ENCODE results near the gene DOCK8. TPM values are rescaled to one million over a fixed set of nuclear protein-coding genes. Genes with fewer than 3 reads are reported as not detected.

The DOCK8 gene
- total RNA-seq, 1 donor: 0.18 TPM

DNA sequence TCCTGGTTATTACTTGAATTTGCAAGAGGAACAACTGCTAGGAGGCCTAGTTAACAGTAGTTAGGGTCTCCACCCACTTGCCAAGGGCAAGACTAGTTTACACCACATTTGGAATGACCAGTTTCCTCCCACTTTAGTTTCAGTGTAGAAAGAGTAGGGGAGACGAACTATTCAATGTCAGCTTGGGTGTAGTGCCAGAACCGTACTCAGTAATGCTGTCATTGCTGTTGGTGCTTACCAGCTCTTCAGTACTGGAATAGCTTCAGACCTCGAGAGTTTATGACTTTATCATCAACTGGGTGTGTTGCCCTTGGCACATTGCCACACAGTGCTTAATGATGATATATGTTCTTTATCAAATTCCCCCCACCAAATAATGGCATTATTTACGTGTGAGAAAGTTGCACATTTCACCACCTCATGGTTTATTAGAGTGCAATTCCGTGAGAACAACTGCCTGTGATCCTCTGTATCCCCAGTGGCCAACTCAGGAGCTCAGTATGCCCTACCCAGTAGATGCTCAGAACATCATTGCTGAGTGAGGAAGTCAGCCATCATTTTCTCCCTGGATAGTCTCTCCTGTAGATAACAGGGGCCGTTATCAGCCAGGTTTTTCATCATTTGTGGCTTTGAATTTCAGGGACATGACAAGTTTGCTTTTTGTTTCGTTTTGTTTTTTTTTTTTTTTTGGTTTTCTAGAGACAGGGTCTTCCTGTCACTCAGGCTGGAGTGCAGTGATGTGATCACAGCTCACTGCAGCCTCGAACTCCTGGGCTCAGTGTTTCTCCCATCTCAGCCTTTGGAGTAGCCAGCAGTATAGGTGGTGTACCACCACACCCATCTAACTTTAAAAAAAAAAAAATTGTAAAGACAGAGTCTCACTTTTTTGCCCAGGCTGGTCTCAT, 67.3 kb downstream of the DOCK8 start:
- DNase-seq (ENCODE audit: low read depth): no peak
- TF ChIP-seq, protein P1, sequence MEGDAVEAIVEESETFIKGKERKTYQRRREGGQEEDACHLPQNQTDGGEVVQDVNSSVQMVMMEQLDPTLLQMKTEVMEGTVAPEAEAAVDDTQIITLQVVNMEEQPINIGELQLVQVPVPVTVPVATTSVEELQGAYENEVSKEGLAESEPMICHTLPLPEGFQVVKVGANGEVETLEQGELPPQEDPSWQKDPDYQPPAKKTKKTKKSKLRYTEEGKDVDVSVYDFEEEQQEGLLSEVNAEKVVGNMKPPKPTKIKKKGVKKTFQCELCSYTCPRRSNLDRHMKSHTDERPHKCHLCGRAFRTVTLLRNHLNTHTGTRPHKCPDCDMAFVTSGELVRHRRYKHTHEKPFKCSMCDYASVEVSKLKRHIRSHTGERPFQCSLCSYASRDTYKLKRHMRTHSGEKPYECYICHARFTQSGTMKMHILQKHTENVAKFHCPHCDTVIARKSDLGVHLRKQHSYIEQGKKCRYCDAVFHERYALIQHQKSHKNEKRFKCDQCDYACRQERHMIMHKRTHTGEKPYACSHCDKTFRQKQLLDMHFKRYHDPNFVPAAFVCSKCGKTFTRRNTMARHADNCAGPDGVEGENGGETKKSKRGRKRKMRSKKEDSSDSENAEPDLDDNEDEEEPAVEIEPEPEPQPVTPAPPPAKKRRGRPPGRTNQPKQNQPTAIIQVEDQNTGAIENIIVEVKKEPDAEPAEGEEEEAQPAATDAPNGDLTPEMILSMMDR (IDR thresholded peaks at IDR 0.05; ENCODE audit: insufficient read depth, low read length): no peak

DNA sequence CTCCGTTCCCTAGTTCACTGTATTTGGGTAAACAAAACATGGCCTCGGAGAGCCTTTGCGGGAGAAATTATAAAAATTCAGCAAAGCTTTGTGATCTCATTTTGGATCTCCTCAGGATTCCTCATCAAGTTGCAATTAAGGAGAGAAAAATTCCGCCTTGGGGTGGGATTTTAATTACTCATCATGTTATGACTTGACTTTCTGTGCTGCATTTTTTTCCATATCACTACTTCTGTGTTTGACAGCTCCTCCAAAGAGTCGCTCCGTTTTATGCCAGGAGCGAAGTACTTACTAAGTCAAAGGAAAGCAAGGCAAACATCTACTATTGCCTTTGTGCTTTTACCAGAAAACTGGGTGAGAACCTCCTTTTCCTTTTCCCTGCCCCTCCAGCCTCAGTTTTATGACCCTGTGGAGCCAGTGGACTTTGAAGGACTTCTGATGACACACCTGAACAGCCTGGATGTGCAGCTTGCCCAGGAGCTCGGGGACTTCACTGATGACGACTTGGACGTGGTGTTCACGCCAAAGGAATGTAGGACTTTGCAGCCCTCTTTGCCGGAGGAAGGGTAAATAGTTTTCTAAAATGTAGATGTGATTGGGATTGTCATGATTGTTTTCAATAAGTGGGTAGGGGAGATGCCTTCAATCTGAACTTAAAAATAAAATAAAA, 71.5 kb downstream of the DOCK8 start:
- TF ChIP-seq, protein P1 (IDR thresholded peaks at IDR 0.05; ENCODE audit: insufficient read depth, low read length): no peak
- H3K4me3 ChIP-seq (ENCODE audit: low read depth, low read length): no peak overlapping the region
- DNase-seq (ENCODE audit: low read depth): no peak

More for the DNA sequence above, 67.3 kb downstream of the DOCK8 start:
- H3K4me3 ChIP-seq (ENCODE audit: low read depth, low read length): no peak overlapping the region

DNA sequence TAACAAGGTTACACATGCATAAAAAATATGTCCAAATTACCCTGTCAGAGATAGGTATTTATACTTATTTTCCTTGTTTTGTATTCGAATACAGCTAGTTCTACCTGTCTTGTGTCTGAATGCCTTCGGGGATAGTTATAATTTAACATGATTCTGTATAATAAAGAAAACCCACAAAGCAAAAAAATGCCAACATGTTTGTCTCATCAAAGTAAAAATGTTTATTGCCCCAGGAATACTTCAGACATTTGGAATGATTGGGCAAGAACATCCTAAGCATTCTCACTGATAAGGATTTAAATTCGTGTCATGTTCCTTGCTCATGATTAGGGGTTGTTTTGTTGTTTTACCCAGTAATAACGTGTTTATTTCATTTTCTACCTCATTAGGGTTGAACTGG, 74.5 kb downstream of the DOCK8 start:
- DNase-seq (ENCODE audit: low read depth): no peak
- H3K4me3 ChIP-seq (ENCODE audit: low read depth, low read length): no peak overlapping the region
- TF ChIP-seq, protein P1 (IDR thresholded peaks at IDR 0.05; ENCODE audit: insufficient read depth, low read length): no peak

DNA sequence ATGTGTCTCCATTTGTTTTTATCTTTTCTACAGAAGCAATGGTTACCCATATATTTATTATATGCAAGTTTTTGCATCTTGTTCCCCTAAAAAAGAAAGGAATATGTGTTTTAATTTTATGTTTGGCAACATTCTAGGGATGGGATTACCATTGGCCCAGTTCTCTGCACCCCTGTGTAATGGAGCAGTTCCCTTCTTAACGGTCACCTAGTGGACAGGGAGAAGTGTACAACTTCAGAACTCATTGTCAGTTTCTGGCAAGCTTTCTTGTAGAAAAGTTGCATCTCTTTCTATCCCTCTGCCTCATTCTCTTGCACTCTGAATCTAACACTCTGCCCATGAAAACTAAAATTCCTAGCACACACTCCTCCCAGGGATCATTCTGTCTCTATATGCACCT, 78.2 kb downstream of the DOCK8 start:
- H3K4me3 ChIP-seq (ENCODE audit: low read depth, low read length): no peak overlapping the region
- no peak for DNase-seq (ENCODE audit: low read depth)
- TF ChIP-seq, protein P1 (IDR thresholded peaks at IDR 0.05; ENCODE audit: insufficient read depth, low read length): no peak

DNA sequence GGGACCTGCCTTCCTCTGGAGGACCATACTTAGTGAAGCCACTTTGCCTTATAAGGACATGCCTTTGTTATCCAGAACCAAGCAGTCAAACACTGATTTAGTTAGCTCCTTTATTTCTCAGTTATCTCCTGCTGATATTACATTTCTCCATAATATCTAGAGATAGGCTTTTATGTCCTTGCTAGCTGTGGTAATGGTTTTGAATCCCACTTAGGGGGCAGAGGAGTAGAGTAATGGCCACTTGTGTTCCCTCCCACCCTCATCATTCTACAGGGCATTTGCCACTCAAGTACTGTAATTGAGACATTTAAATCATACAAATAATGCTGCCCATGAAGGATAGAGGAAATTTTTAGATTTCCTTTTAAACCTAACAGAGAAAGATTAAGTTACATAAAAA, 80.9 kb downstream of the DOCK8 start:
- no peak overlapping the region for H3K4me3 ChIP-seq (ENCODE audit: low read depth, low read length)
- TF ChIP-seq, protein P1 (IDR thresholded peaks at IDR 0.05; ENCODE audit: insufficient read depth, low read length): no peak
- DNase-seq (ENCODE audit: low read depth): no peak

DNA sequence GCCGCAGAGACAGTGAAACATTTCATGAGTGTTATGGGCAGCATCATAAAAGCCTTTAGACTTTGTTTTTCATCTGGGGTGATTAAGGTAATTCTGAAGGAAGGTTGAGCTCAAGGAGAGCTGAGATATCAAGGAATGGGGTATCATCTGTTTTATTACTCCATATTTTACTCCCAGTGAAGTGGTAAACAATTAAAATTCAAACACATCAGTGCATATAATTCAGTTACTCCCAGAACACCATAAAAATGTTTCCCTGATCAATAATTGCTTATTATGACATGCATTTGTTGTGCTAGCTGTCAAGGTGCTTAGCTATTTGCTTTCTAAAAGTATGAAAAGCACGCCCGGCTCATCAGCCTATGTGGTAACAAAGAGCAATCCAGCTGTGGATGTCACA, 81.7 kb downstream of the DOCK8 start:
- DNase-seq (ENCODE audit: low read depth): no peak
- TF ChIP-seq, protein P1 (IDR thresholded peaks at IDR 0.05; ENCODE audit: insufficient read depth, low read length): no peak
- H3K4me3 ChIP-seq (ENCODE audit: low read depth, low read length): no peak overlapping the region

Data from fibroblast of the aortic adventitia (primary cell).